ACC112 (cell line): ENCODE measurements around the gene ZNF385A.

Experiments
- H2AFZ ChIP-seq: fragments of 200-600 bp; sonication (generic); one replicate; pipeline ENCODE4 v1.6.0; 2017; ENCODE audit warnings: antibody characterized with exemption, low read length; ENCODE audit not compliant: unreplicated experiment
- H3K27ac ChIP-seq: fragments of 200-600 bp; sonication (generic); 2 replicates; pipeline ENCODE4 v1.5.1; 2014; ENCODE audit warnings: low read depth, mild to moderate bottlenecking, antibody characterized with exemption, low read length, moderate library complexity
- H3K27me3 ChIP-seq: fragments of 200-600 bp; sonication (generic); 2 replicates; pipeline ENCODE4 v1.6.1; 2014; ENCODE audit warnings: mild to moderate bottlenecking, antibody characterized with exemption, low read length, moderate library complexity, mixed read lengths; ENCODE audit not compliant: insufficient read depth
- H3K36me3 ChIP-seq: fragments of 200-600 bp; sonication (generic); 2 replicates; pipeline ENCODE4 v1.6.1; 2016; ENCODE audit warnings: mild to moderate bottlenecking, antibody characterized with exemption, low read length, moderate library complexity, mixed read lengths; ENCODE audit not compliant: insufficient read depth
- H3K4me1 ChIP-seq: fragments of 200-600 bp; sonication (generic); one replicate; pipeline ENCODE4 v1.6.1; 2016; ENCODE audit warnings: low read length, mixed read lengths; ENCODE audit not compliant: insufficient read depth, unreplicated experiment, control insufficient read depth
- H3K4me3 ChIP-seq: fragments of 200-600 bp; sonication (generic); 2 replicates; pipeline ENCODE4 v1.5.1; 2014; ENCODE audit warnings: mild to moderate bottlenecking, low read depth, low read length
- H3K79me2 ChIP-seq: fragments of 200-600 bp; sonication (generic); one replicate; pipeline ENCODE4 v1.6.0; 2016; ENCODE audit warnings: low read length; ENCODE audit not compliant: control insufficient read depth, unreplicated experiment, insufficient read depth

Gene ZNF385A

GRCh38 chr12:54424224-54424623 is 39.7 kb upstream of the ZNF385A start:
- no peak overlapping the region for H2AFZ ChIP-seq
- H3K4me3 ChIP-seq = no peak overlapping the region
- peaks cover 9% of the 10 kb centered on the region for H3K79me2 ChIP-seq
- no peaks in the 10 kb centered on the region for H3K36me3 ChIP-seq
- H3K27me3 ChIP-seq = no peaks in the 10 kb centered on the region
- peak overlapping the region; percentile 95 for H3K27ac ChIP-seq
- H3K4me1 ChIP-seq = peaks cover 89% of the 10 kb centered on the region

- H3K4me3 ChIP-seq = no peak overlapping the region
- H3K27ac ChIP-seq = peak overlapping the region; percentile 95
- H2AFZ ChIP-seq = no peak overlapping the region
- H3K79me2 ChIP-seq = peaks cover 14% of the 10 kb centered on the region
- H3K27me3 ChIP-seq = no peaks in the 10 kb centered on the region
- H3K4me1 ChIP-seq = peaks cover 85% of the 10 kb centered on the region
- no peaks in the 10 kb centered on the region for H3K36me3 ChIP-seq
Measured at GRCh38 chr12:54423816-54424150, 39.2 kb upstream of the ZNF385A start.

- peak overlapping the region; percentile 95 for H3K27ac ChIP-seq
- H3K36me3 ChIP-seq = no peaks in the 10 kb centered on the region
- H3K4me3 ChIP-seq = peak overlapping the region; percentile 89; the same call in 1 of the 2 replicates
- no peaks in the 10 kb centered on the region for H3K27me3 ChIP-seq
- peaks cover 68% of the 10 kb centered on the region for H3K4me1 ChIP-seq
- H2AFZ ChIP-seq = no peak overlapping the region
- H3K79me2 ChIP-seq = peaks cover 33% of the 10 kb centered on the region
Measured at GRCh38 chr12:54421879-54422250, 37.3 kb upstream of the ZNF385A start.

- Histone ChIP-seq H3K4me3 (peak overlapping the region; percentile 89), H3K4me1 (peaks cover 72% of the 10 kb centered on the region), H3K27me3 (no peaks in the 10 kb centered on the region), H3K36me3 (0 out of 2 replicates have a peak, but pooled peaks cover 4% of the 10 kb centered on the region), H3K27ac (peak overlapping the region; percentile 95), H3K79me2 (peaks cover 38% of the 10 kb centered on the region), H2AFZ (no peak overlapping the region)
Measured at GRCh38 chr12:54421175-54421878, 36.8 kb upstream of the ZNF385A start.

- H3K27ac ChIP-seq = peak overlapping the region; percentile 95
- H3K4me1 ChIP-seq = peaks cover 72% of the 10 kb centered on the region
- peaks cover 44% of the 10 kb centered on the region for H3K79me2 ChIP-seq
- 0 out of 2 replicates have a peak, but pooled peaks cover 4% of the 10 kb centered on the region for H3K36me3 ChIP-seq
- peak overlapping the region; percentile 89 for H3K4me3 ChIP-seq
- H2AFZ ChIP-seq = no peak overlapping the region
- no peaks in the 10 kb centered on the region for H3K27me3 ChIP-seq
Measured at GRCh38 chr12:54420766-54421144, 36.2 kb upstream of the ZNF385A start.

GRCh38 chr12:54419088-54419887 is 34.8 kb upstream of the ZNF385A start, which contains the start of gene ITGA5:
TSS of gene ITGA5 (minus strand) at chr12:54419266. CDS start at chr12:54419198, 68 bp downstream.
- H3K27ac ChIP-seq = peak within 1 kb of the TSS; percentile 95
- H3K27me3 ChIP-seq = no peaks in the 10 kb centered on the region
- peaks cover 58% of the 10 kb centered on the region for H3K79me2 ChIP-seq
- H2AFZ ChIP-seq = peak within 1 kb of the TSS; percentile 91
- H3K4me1 ChIP-seq = peaks cover 69% of the 10 kb centered on the region
- peak within 1 kb of the TSS; percentile 89 for H3K4me3 ChIP-seq
- H3K36me3 ChIP-seq = 0 out of 2 replicates have a peak, but pooled peaks cover 4% of the 10 kb centered on the region

- peak overlapping the region; percentile 95 for H3K27ac ChIP-seq
- H3K79me2 ChIP-seq = peaks cover 66% of the 10 kb centered on the region
- H3K27me3 ChIP-seq = no peaks in the 10 kb centered on the region
- H2AFZ ChIP-seq = no peak overlapping the region
- peak overlapping the region; percentile 89 for H3K4me3 ChIP-seq
- H3K36me3 ChIP-seq = 0 out of 2 replicates have a peak, but pooled peaks cover 4% of the 10 kb centered on the region
- H3K4me1 ChIP-seq = peaks cover 69% of the 10 kb centered on the region
Measured at GRCh38 chr12:54418441-54419087, 34.0 kb upstream of the ZNF385A start.

GRCh38 chr12:54417712-54418440 is 33.3 kb upstream of the ZNF385A start:
- no peaks in the 10 kb centered on the region for H3K27me3 ChIP-seq
- peaks cover 72% of the 10 kb centered on the region for H3K79me2 ChIP-seq
- H3K36me3 ChIP-seq = 0 out of 2 replicates have a peak, but pooled peaks cover 4% of the 10 kb centered on the region
- H2AFZ ChIP-seq = no peak overlapping the region
- peak overlapping the region; percentile 95 for H3K27ac ChIP-seq
- peaks cover 70% of the 10 kb centered on the region for H3K4me1 ChIP-seq
- H3K4me3 ChIP-seq = peak overlapping the region; percentile 89

GRCh38 chr12:54416687-54417603 is 32.4 kb upstream of the ZNF385A start:
- H3K27me3 ChIP-seq = no peaks in the 10 kb centered on the region
- peak overlapping the region; percentile 95 for H3K27ac ChIP-seq
- peaks cover 81% of the 10 kb centered on the region for H3K79me2 ChIP-seq
- peak overlapping the region; percentile 89 for H3K4me3 ChIP-seq
- peaks cover 70% of the 10 kb centered on the region for H3K4me1 ChIP-seq
- H2AFZ ChIP-seq = no peak overlapping the region
- H3K36me3 ChIP-seq = 0 out of 2 replicates have a peak, but pooled peaks cover 4% of the 10 kb centered on the region
